Measurements from ENCODE around the gene SLC37A1.

GRCh38 chr21:42552407-42553336 lies 39.0 kb downstream of the SLC37A1 start:
- TF ChIP-seq CTCF (conservative IDR thresholded peaks at IDR 0.05): no peak
- no peak for TF ChIP-seq ZFX (IDR thresholded peaks at IDR 0.05)

Data from C4-2B (cell line).